Lower lobe of right lung (tissue), 2 donors: ENCODE measurements around the gene CYP4B1. TPM values are rescaled to one million over a fixed set of nuclear protein-coding genes. Genes with fewer than 3 reads are reported as not detected.
"Not testable (repeated sequence)": the region's sequence is repeated elsewhere in the genome, so short reads cannot be mapped to it uniquely, and the experiment has no call there.

ENCODE experiments used
- ATAC-seq, 2 donors: fragments of 200-7000 bp; cut with Tn5 transposase; one replicate each; pipeline ENCODE4 v1.9.1; 2020 to 2022; ENCODE audit warnings: mild to moderate bottlenecking in 2 of 2, moderate library complexity in 2 of 2
- DNase-seq: peaks from one replicate; pipeline ENCODE4 v3.0.0-alpha.2; 2020
- H3K27ac ChIP-seq: fragments of 200-600 bp; one replicate; pipeline ENCODE4 v1.8.0; 2022
- H3K27me3 ChIP-seq: fragments of 200-600 bp; one replicate; pipeline ENCODE4 v1.8.0; 2022; ENCODE audit warnings: low read depth
- H3K36me3 ChIP-seq: fragments of 200-600 bp; one replicate; pipeline ENCODE4 v1.8.0; 2022; ENCODE audit warnings: mild to moderate bottlenecking
- H3K4me1 ChIP-seq: fragments of 200-600 bp; one replicate; pipeline ENCODE4 v1.8.0; 2022
- H3K4me3 ChIP-seq: fragments of 200-600 bp; one replicate; pipeline ENCODE4 v1.8.0; 2022; ENCODE audit warnings: mild to moderate bottlenecking
- H3K9me3 ChIP-seq: fragments of 200-600 bp; one replicate; pipeline ENCODE4 v1.8.0; 2022
- CTCF ChIP-seq: fragments of 200-600 bp; IDR thresholded peaks from one replicate; pipeline ENCODE4 v1.8.0; 2022; ENCODE audit warnings: antibody characterized with exemption, mild to moderate bottlenecking
- intact Hi-C: fragments of 100-400 bp; cut with DNase I; formaldehyde crosslinking; loops from one replicate; pipeline ENCODE4 v1.11.0; 2022
- long read RNA-seq: library from polyadenylated mRNA; unstranded; transcript quantifications from one replicate; pipeline ENCODE4 v2.0.0, GENCODE V29; 2021
- total RNA-seq: library from RNA; stranded (reverse); fragmentation: NEBNext Ultra II Directional; extraction: Animal tissue kit (Norgen Biotek cat#: 25700); gene quantifications from one replicate; pipeline ENCODE4 v1.2.1, GENCODE V29; 2021
- donor health status: DM: no; HTN: yes; CAD: no; lungs with severe emphysema.

Gene CYP4B1
- 210 TPM for total RNA-seq
- long read RNA-seq, transcript CYP4B1-206 (12 exons, 2,019 nt), result minor isoform, 8 of 348 reads
- long read RNA-seq, transcript CYP4B1-203 (12 exons, 2,110 nt), result major isoform, 156 of 348 reads
- long read RNA-seq, transcript CYP4B1-202 (11 exons, 1,494 nt), result minor isoform, 6 of 348 reads
- long read RNA-seq, transcript CYP4B1-201 (12 exons, 2,171 nt), result minor isoform, 58 of 348 reads
- long read RNA-seq, partial matches to known transcripts, result 55 of 348 reads
- long read RNA-seq, other reads (novel, unspliced or antisense), result 65 of 348 reads

GRCh38 chr1:46798810-46799209 lies at the start of gene CYP4B1:
Gene CYP4B1 (plus strand): TSS chr1:46799046. CDS start chr1:46799082, 36 bp downstream.
- DNase-seq, result peak; percentile 86
- Histone ChIP-seq H3K9me3 (no peaks in the 10 kb centered on the region), H3K36me3 (no peaks in the 10 kb centered on the region), H3K27me3 (no peaks in the 10 kb centered on the region), H3K4me3 (peak within 1 kb of the TSS; percentile 54), H3K27ac (peak within 1 kb of the TSS; percentile 88), H3K4me1 (peaks cover 18% of the 10 kb centered on the region)
- TF ChIP-seq CTCF, result no peak
- peak; percentile 82 to 89 for ATAC-seq
- intact Hi-C loops, result no loop called here

- intact Hi-C loops, result loop anchor here (10.0 kb wide), 1 partner anchor 245 kb away; no protein-coding TSS in a partner anchor
- no peak for TF ChIP-seq CTCF
- DNase-seq (no peak), ATAC-seq (no peak)
- Histone ChIP-seq H3K4me1 (peaks cover 20% of the 10 kb centered on the region), H3K9me3 (no peaks in the 10 kb centered on the region), H3K27ac (peak overlapping the region; percentile 36), H3K27me3 (no peaks in the 10 kb centered on the region), H3K4me3 (no peak overlapping the region), H3K36me3 (no peaks in the 10 kb centered on the region)
Measured at GRCh38 chr1:46749404-46749803, 49.4 kb upstream of the CYP4B1 start.

GRCh38 chr1:46749921-46750404 lies 48.9 kb upstream of the CYP4B1 start:
- Histone ChIP-seq H3K27me3 (no peaks in the 10 kb centered on the region), H3K4me1 (peaks cover 20% of the 10 kb centered on the region), H3K27ac (peak overlapping the region; percentile 36), H3K4me3 (no peak overlapping the region), H3K36me3 (no peaks in the 10 kb centered on the region), H3K9me3 (no peaks in the 10 kb centered on the region)
- intact Hi-C loops, result loop anchor here (10.0 kb wide), 1 partner anchor 245 kb away; no protein-coding TSS in a partner anchor
- peak; percentile 28 to 51 for ATAC-seq
- no peak for TF ChIP-seq CTCF
- DNase-seq, result no peak

GRCh38 chr1:46753985-46754384 lies 44.9 kb upstream of the CYP4B1 start:
- Histone ChIP-seq H3K27me3 (no peaks in the 10 kb centered on the region), H3K27ac (no peak overlapping the region), H3K36me3 (no peaks in the 10 kb centered on the region), H3K4me3 (no peak overlapping the region), H3K9me3 (no peaks in the 10 kb centered on the region), H3K4me1 (peaks cover 14% of the 10 kb centered on the region)
- intact Hi-C loops, result no loop called here
- no peak for TF ChIP-seq CTCF
- DNase-seq (no peak), ATAC-seq (no peak)

- peak overlapping the region; percentile 81 for H3K27ac ChIP-seq
- H3K27me3 ChIP-seq, ATAC-seq, H3K9me3 ChIP-seq, H3K36me3 ChIP-seq, H3K4me1 ChIP-seq, DNase-seq, intact Hi-C loops, H3K4me3 ChIP-seq: not testable (repeated sequence)
Measured at GRCh38 chr1:46754707-46755106, 44.1 kb upstream of the CYP4B1 start.

GRCh38 chr1:46755121-46755520 lies 43.7 kb upstream of the CYP4B1 start:
- no peak for TF ChIP-seq CTCF
- H3K27me3 ChIP-seq, result no peaks in the 10 kb centered on the region
- peaks cover 5% of the 10 kb centered on the region for H3K4me1 ChIP-seq
- H3K9me3 ChIP-seq, result no peaks in the 10 kb centered on the region
- intact Hi-C loops, result no loop called here
- H3K36me3 ChIP-seq, result no peaks in the 10 kb centered on the region
- ATAC-seq (no peak), DNase-seq (no peak)
- H3K27ac ChIP-seq, result peak overlapping the region; percentile 81
- H3K4me3 ChIP-seq, result no peak overlapping the region
